Aorta (tissue), 5 donors: ENCODE results near the gene SLC1A1. TPM values are rescaled to one million over a fixed set of nuclear protein-coding genes. Genes with fewer than 3 reads are reported as not detected.

Source experiments
- ATAC-seq: fragments of 200-7000 bp; cut with Tn5 transposase; one replicate; pipeline ENCODE4 v1.9.1; 2022; ENCODE audit warnings: moderate library complexity; ENCODE audit not compliant: low FRiP score
- DNase-seq, 2 donors: peaks; one replicate each; pipeline ENCODE4 v3.0.0-alpha.2; 2020
- H3K27ac ChIP-seq, 2 donors: one replicate each; pipeline ENCODE4 v1.5.1; 2013; ENCODE audit warnings: low read length in 2 of 2, mild to moderate bottlenecking in 2 of 2, moderate library complexity in 2 of 2, control low read depth in 1 of 2, inconsistent platforms in 1 of 2, low read depth in 1 of 2
- H3K27me3 ChIP-seq, 2 donors: one replicate each; pipeline ENCODE4 v1.6.1; 2013; ENCODE audit warnings: control low read depth in 1 of 2, low read length in 1 of 2, mild to moderate bottlenecking in 1 of 2, moderate library complexity in 1 of 2; ENCODE audit not compliant: insufficient read depth in 2 of 2, control insufficient read depth in 1 of 2
- H3K36me3 ChIP-seq, 2 donors: one replicate each; pipeline ENCODE4 v1.6.1; 2013; ENCODE audit warnings: control low read depth in 1 of 2, low read length in 1 of 2, mild to moderate bottlenecking in 1 of 2; ENCODE audit not compliant: insufficient read depth in 2 of 2, control insufficient read depth in 1 of 2
- H3K4me1 ChIP-seq, 2 donors: one replicate each; pipeline ENCODE4 v1.6.1; 2013; ENCODE audit warnings: low read length in 2 of 2, control low read depth in 1 of 2, mild to moderate bottlenecking in 1 of 2, moderate library complexity in 1 of 2; ENCODE audit not compliant: insufficient read depth in 2 of 2, control insufficient read depth in 1 of 2
- H3K4me3 ChIP-seq, 2 donors: one replicate each; pipeline ENCODE4 v1.5.1; 2013; ENCODE audit warnings: low read length in 2 of 2, control low read depth in 1 of 2, mild to moderate bottlenecking in 1 of 2
- H3K9me3 ChIP-seq: one replicate; pipeline ENCODE4 v1.6.1; 2013; ENCODE audit warnings: mild to moderate bottlenecking, low read length; ENCODE audit not compliant: control insufficient read depth
- WGBS, 2 donors: extraction: QIAGEN DNeasy Blood & Tissue Kit; methylation state at CpG; one replicate each; pipeline ENCODE4 v1.1.7; 2013; 5-methylcytosine and 5-hydroxymethylcytosine counted together
- intact Hi-C, 2 donors: fragments of 100-400 bp; cut with DNase I; formaldehyde crosslinking; loops; one replicate each; pipeline versions ENCODE4 v1.14.2 to v1.15.0; 2022
- polyA plus RNA-seq, 2 donors: library from polyadenylated mRNA; stranded (reverse); fragments of 200-250 nt; gene quantifications; one replicate each; pipeline ENCODE4 v1.2.3, GENCODE V29; 2013
- total RNA-seq, 2 donors: library from RNA; stranded (reverse); fragmentation: NEBNext Ultra II Directional; extraction: Animal tissue kit (Norgen Biotek cat#: 25700); gene quantifications; one replicate each; pipeline ENCODE4 v1.2.1, GENCODE V29; 2021
- donor health status: healthy with polysubstance abuse.
- donor health status: Bipolar disorder and iron deficiency.
- donor health status: DM: no; HTN: no; CAD: no.
- donor health status: DM: no; HTN: no; CAD: no.
- donor health status: DM: yes; HTN: yes; CAD: no.

The SLC1A1 gene
- total and polyA plus RNA-seq, 4 donors, result 3.0 to 5.6 (median 3.2) TPM

DNA sequence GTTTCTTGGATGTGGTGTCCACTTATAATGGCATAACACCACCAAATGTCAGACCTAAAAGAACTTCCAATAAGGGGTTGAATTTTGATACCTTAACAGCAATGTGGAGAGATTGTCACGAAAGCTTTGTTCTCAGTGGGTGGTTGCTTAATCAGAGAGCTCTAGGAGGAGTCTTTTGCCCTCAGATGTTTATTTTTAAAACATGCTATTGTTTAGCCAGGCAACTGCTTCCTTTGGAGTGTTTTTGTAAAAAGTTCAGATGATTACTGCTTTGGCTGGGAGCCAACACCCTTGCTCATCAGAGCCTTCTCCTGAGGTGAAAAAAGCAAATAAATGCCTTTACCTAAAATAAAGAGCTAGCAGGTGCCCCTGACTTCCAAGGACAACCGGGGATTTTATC, 65.0 kb downstream of the SLC1A1 start:
- Histone ChIP-seq H3K27me3 (no peaks in the 10 kb centered on the region), H3K36me3 (no peaks in the 10 kb centered on the region), H3K9me3 (no peaks in the 10 kb centered on the region), H3K27ac (no peak overlapping the region), H3K4me1 (no peaks in the 10 kb centered on the region), H3K4me3 (no peak overlapping the region)
- intact Hi-C loops, result no loop called here
- WGBS, 2 donors, result 78 to 81% methylated on average over 2 of the region's 2 CpGs
- no peak for ATAC-seq
- no peak for DNase-seq

DNA sequence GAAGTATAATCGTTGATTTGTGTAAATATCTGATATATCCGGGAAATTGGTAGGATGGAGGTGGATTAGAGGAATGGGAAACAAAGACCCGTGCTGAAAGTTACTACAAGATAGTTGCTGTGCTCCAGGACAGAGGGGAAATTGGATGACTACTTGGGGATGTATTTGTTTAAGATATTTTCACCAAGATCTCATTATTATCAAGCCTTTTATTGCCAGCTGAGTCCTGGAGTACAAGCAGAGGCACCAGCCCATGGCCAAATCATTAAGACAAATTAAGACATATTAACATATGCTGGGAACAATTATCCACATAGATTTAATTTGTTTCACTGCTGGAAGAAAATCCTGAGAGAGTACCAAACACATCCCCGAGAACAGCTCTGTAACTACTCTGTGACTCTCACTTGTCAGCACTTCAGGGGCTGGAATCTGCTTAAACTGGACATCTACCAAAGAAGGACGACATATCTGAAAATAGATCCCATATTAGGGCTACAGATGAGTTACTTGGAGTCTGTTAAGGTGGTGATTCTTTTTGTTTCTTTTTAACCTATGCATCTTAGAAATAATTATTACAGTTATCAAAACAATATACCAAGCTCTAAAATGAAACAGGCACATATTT, 68.2 kb downstream of the SLC1A1 start:
- Histone ChIP-seq H3K9me3 (no peaks in the 10 kb centered on the region), H3K4me3 (no peak overlapping the region), H3K27ac (no peak overlapping the region), H3K27me3 (no peaks in the 10 kb centered on the region), H3K4me1 (no peaks in the 10 kb centered on the region), H3K36me3 (no peaks in the 10 kb centered on the region)
- DNase-seq, result no peak
- WGBS, 2 donors, result 50 to 51% methylated on average over 5 of the region's 5 CpGs
- ATAC-seq, result no peak
- intact Hi-C loops, result no loop called here

DNA sequence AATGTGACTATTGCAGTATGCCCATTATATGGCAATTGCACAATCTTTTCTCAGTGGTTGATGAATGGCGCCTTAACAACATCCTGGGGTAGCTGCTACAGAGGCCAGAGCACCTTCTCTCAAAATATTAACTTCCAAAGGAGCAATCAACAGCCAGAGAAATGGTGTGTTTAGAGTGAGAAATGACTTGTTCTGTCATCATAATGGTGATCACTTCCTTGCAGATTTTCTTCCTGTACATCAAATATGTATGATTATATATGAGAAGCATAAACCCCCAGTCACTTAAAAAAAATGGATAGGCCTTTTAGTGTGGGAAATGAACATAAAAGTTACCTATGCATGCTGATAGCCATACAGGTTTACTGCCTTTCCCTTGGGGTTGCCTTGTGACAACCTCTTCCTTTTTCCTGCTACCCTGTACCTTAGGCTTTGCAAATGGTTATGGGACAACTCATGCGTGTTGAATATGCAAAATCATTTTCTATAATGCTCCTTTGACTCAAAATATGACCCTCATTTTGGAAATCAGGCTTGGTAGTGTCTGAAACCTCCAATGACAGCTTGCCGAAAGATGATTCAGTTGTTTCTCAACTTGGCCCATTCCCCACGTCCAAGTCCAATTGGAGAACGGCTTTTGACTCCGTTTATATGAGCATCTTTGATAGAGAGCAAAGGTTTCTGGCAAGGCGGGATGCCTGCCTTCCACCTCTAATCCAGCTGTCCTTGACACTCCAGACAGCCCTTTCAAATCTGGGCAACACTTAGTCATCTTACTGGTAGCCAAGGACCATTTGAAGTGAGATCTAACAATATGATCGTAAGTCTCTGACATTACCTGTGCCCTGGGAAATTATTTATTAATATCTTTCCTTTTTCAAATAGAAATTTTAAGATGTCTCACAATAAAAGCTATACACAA, 69.3 kb downstream of the SLC1A1 start:
- no peaks in the 10 kb centered on the region for H3K27me3 ChIP-seq
- intact Hi-C loops, result no loop called here
- DNase-seq (no peak), ATAC-seq (no peak)
- WGBS, 2 donors, result 90 to 94% methylated on average over 8 of the region's 8 CpGs
- H3K9me3 ChIP-seq, result no peaks in the 10 kb centered on the region
- H3K36me3 ChIP-seq, result no peaks in the 10 kb centered on the region
- no peaks in the 10 kb centered on the region for H3K4me1 ChIP-seq
- no peak overlapping the region for H3K27ac ChIP-seq
- no peak overlapping the region for H3K4me3 ChIP-seq

DNA sequence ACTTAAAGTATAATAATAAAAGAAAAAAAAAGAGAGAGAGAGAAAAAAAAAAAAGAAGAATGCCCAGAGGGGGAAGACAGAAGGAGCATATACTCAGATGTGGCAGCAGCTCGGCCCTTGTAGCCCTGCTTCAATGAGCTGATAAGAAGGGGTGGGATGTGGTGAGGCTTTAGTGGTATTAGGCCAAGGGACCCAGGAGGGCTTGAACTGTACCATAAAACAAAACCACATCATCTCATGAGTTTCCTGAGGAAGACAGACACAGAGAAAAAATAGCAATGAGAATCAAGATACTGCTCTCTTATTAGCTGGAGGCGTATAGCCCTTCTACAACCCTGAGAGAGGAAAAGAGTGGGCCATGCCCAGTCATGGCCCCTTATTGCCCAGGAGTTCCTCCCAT, 72.8 kb downstream of the SLC1A1 start:
- DNase-seq, result no peak

DNA sequence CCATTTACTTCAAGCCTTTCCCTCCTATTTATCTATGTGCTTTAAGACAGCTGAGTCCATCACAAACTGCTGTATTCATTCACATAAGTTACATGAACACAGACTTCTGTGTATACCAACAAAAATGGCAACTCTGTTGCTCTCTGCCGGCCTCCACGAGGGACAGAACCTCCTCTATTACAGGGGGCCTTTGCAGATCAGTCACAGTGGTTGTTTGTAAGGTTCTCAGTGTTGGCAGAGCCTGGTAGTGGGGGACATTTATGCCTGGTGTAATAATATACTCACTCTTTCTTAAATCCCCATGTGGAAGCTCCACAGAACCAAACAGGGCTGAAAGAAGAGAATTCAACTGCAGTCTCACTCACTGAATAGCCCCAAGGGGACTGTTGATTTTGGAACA, 76.5 kb downstream of the SLC1A1 start:
- no peaks in the 10 kb centered on the region for H3K9me3 ChIP-seq
- peaks cover 0 to 3% of the 10 kb centered on the region in 2 donors for H3K36me3 ChIP-seq
- no peaks in the 10 kb centered on the region for H3K4me1 ChIP-seq
- DNase-seq, result no peak
- no peaks in the 10 kb centered on the region for H3K27me3 ChIP-seq
- H3K4me3 ChIP-seq, result no peak overlapping the region
- no peak overlapping the region for H3K27ac ChIP-seq
- no peak for ATAC-seq
- intact Hi-C loops, result no loop called here
- 87 to 90% methylated on average over 2 of the region's 2 CpGs for WGBS, 2 donors

More for the DNA sequence above, 72.8 kb downstream of the SLC1A1 start:
- peaks cover 0 to 2% of the 10 kb centered on the region in 2 donors for H3K36me3 ChIP-seq
- WGBS, 2 donors, result 95 to 97% methylated on average over 2 of the region's 2 CpGs
- no peak for ATAC-seq
- no peaks in the 10 kb centered on the region for H3K4me1 ChIP-seq
- H3K27me3 ChIP-seq, result no peaks in the 10 kb centered on the region
- H3K9me3 ChIP-seq, result no peaks in the 10 kb centered on the region
- no peak overlapping the region for H3K27ac ChIP-seq
- H3K4me3 ChIP-seq, result no peak overlapping the region
- intact Hi-C loops, result no loop called here

DNA sequence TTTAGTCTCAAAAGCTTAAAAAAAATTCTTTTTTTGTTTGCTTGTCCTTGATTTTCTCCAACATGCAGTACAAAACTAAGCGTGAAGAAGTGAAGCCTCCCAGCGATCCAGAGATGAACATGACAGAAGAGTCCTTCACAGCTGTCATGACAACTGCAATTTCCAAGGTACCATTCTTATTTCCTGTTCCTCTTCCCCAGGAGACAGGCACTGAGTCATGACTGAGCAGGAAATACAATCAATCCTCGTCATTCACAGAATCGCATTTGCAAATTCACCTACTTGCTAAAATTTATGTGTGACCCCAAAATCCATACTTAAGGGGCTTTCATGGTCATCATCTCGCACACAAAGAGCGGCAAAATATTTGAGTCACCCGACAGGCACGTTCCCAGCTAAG, 77.3 kb downstream of the SLC1A1 start:
- Histone ChIP-seq H3K27me3 (no peaks in the 10 kb centered on the region), H3K4me1 (no peaks in the 10 kb centered on the region), H3K36me3 (peaks cover 0 to 3% of the 10 kb centered on the region in 2 donors), H3K4me3 (no peak overlapping the region), H3K9me3 (no peaks in the 10 kb centered on the region), H3K27ac (no peak overlapping the region)
- intact Hi-C loops, result no loop called here
- ATAC-seq (no peak), DNase-seq (no peak)
- WGBS, 2 donors, result 89 to 92% methylated on average over 8 of the region's 8 CpGs

DNA sequence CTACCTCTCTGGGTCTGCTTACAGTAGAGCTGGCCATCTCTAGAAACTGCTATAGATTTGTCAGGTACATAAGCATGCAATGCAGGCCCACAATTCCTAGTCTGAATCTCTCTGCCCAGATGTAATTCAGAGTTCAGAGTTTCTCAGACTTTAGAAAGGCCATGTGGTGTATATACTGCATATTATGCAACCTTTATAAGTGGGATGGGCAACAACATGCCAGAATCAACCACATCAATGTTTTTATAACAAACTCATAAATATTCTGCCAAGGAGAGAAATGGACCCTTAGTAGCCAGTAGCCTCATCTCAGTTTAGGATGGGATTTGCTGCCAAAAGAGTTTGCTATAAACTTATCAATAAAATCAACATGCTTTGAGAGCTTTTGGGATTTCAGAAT, 78.8 kb downstream of the SLC1A1 start:
- Histone ChIP-seq H3K27me3 (no peaks in the 10 kb centered on the region), H3K4me3 (no peak overlapping the region), H3K9me3 (no peaks in the 10 kb centered on the region), H3K36me3 (peaks cover under 1 to 3% of the 10 kb centered on the region in 2 donors), H3K27ac (no peak overlapping the region), H3K4me1 (no peaks in the 10 kb centered on the region)
- intact Hi-C loops, result no loop called here
- ATAC-seq (no peak), DNase-seq (no peak)

DNA sequence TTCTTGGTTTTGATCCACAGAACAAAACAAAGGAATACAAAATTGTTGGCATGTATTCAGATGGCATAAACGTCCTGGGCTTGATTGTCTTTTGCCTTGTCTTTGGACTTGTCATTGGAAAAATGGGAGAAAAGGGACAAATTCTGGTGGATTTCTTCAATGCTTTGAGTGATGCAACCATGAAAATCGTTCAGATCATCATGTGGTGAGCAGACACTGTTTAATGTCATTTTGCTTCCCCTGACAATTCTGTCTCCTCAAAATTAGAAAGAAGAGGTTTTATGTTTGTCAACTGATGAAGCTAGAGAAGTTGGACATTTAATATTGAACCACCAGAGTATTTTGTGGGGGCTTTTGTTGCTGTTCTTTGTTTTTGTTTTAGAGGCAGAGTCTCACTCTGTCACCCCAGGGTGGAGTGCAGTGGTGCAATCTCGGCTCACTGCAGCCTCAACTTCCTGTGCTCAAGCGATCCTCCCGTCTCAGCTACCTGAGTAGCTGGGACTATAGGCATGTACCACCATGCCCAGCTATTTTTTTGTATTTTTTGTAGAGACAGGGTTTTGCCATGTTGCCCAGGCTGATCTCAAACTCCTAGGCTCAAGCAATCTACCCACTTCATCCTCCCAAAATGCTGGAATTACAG, 82.0 kb downstream of the SLC1A1 start:
- ATAC-seq, result no peak
- intact Hi-C loops, result no loop called here
- no peaks in the 10 kb centered on the region for H3K9me3 ChIP-seq
- no peak for DNase-seq
- no peak overlapping the region for H3K4me3 ChIP-seq
- peaks cover 3 to 5% of the 10 kb centered on the region in 2 donors for H3K36me3 ChIP-seq
- no peaks in the 10 kb centered on the region for H3K4me1 ChIP-seq
- no peaks in the 10 kb centered on the region for H3K27me3 ChIP-seq
- 76 to 79% methylated on average over 5 of the region's 5 CpGs for WGBS, 2 donors
- H3K27ac ChIP-seq, result no peak overlapping the region
